SK-N-SH treated with all-trans-retinoic acid at 6 μM for 48 hours (cell line): ENCODE results near the gene POLR1E.
A peak's percentile ranks its signal among the peaks of the same experiment; 100 is the strongest.
"Not testable (repeated sequence)": the region's sequence is repeated elsewhere in the genome, so short reads cannot be mapped to it uniquely, and the experiment has no call there.

Experiments used
- ATAC-seq: fragments of 200-7000 bp; cut with Tn5 transposase; 3 replicates; pipeline ENCODE4 v1.9.1; 2020; ENCODE audit warnings: mild to moderate bottlenecking, moderate library complexity
- ARNTL ChIP-seq: fragments of 450-650 bp; formaldehyde crosslinking; IDR thresholded peaks from 2 replicates; pipeline ENCODE4 v1.5.0; 2020; ENCODE audit warnings: low read depth, mild to moderate bottlenecking, moderate library complexity, borderline replicate concordance
- BACH2 ChIP-seq: fragments of 250-450 bp; sonication (Bioruptor Pico); IDR thresholded peaks from 2 replicates; pipeline ENCODE4 v1.9.0; 2021; ENCODE audit warnings: mild to moderate bottlenecking, borderline replicate concordance
- CSDC2 ChIP-seq: fragments of 250-450 bp; sonication (Bioruptor Pico); IDR thresholded peaks from 2 replicates; pipeline ENCODE4 v1.5.0; 2020; ENCODE audit warnings: mild to moderate bottlenecking, moderate library complexity
- ESRRG ChIP-seq: fragments of 250-450 bp; sonication (Bioruptor Pico); IDR thresholded peaks from 2 replicates; pipeline ENCODE4 v1.6.1; 2021; ENCODE audit warnings: mild to moderate bottlenecking
- ISL1 ChIP-seq: fragments of 250-450 bp; sonication (Bioruptor Pico); IDR thresholded peaks from 2 replicates; pipeline ENCODE4 v2.1.2; 2022; ENCODE audit warnings: mild to moderate bottlenecking, moderate library complexity
- OSR1 ChIP-seq: fragments of 250-450 bp; sonication (Bioruptor Pico); IDR thresholded peaks from 2 replicates; pipeline ENCODE4 v1.8.0; 2022; ENCODE audit warnings: moderate library complexity, mild to moderate bottlenecking, inconsistent platforms
- PPARA ChIP-seq: fragments of 250-450 bp; sonication (Bioruptor Pico); IDR thresholded peaks from 2 replicates; pipeline ENCODE4 v1.5.0; 2020; ENCODE audit warnings: mild to moderate bottlenecking, borderline replicate concordance
- RARB ChIP-seq: fragments of 250-450 bp; sonication (Bioruptor Pico); IDR thresholded peaks from 2 replicates; pipeline ENCODE4 v1.8.0; 2021; ENCODE audit warnings: mild to moderate bottlenecking, moderate library complexity
- SNAI2 ChIP-seq: fragments of 250-450 bp; sonication (Bioruptor Pico); IDR thresholded peaks from 2 replicates; pipeline ENCODE4 v1.5.0; 2020; ENCODE audit warnings: mild to moderate bottlenecking, moderate library complexity
- TCF4 ChIP-seq: fragments of 250-450 bp; sonication (Bioruptor Pico); IDR thresholded peaks from 2 replicates; pipeline ENCODE4 v1.8.0; 2021; ENCODE audit warnings: mild to moderate bottlenecking, moderate library complexity, borderline replicate concordance
- TOX ChIP-seq: fragments of 250-450 bp; sonication (Bioruptor Pico); IDR thresholded peaks from 2 replicates; pipeline ENCODE4 v1.8.0; 2021; ENCODE audit warnings: mild to moderate bottlenecking, moderate library complexity, borderline replicate concordance
- ZC3H10 ChIP-seq: fragments of 250-450 bp; sonication (Bioruptor Pico); IDR thresholded peaks from 2 replicates; pipeline ENCODE4 v1.5.1; 2021; ENCODE audit warnings: mild to moderate bottlenecking, moderate library complexity
- ZFP3 ChIP-seq: fragments of 250-450 bp; sonication (Bioruptor Pico); IDR thresholded peaks from 2 replicates; pipeline ENCODE4 v1.5.0; 2020; ENCODE audit warnings: mild to moderate bottlenecking, moderate library complexity
- ZFP30 ChIP-seq: fragments of 450-650 bp; formaldehyde crosslinking; IDR thresholded peaks from 2 replicates; pipeline ENCODE4 v1.5.0; 2022; ENCODE audit warnings: mild to moderate bottlenecking, moderate library complexity
- ZNF565 ChIP-seq: fragments of 450-650 bp; formaldehyde crosslinking; conservative IDR thresholded peaks from 2 replicates; pipeline ENCODE4 v1.5.0; 2020; ENCODE audit warnings: low read depth, mild to moderate bottlenecking, moderate library complexity
- ZNF70 ChIP-seq: fragments of 450-650 bp; formaldehyde crosslinking; IDR thresholded peaks from 2 replicates; pipeline ENCODE4 v1.5.0; 2020; ENCODE audit warnings: mild to moderate bottlenecking, moderate library complexity
- TF ChIP-seq, protein P1 (sequence below): fragments of 250-450 bp; sonication (Bioruptor Pico); IDR thresholded peaks from 2 replicates; pipeline ENCODE4 v1.8.0; 2021; ENCODE audit warnings: low read depth, mild to moderate bottlenecking, moderate library complexity, borderline replicate concordance
- TF ChIP-seq, protein P2 (sequence below): fragments of 250-450 bp; sonication (Bioruptor Pico); IDR thresholded peaks from 2 replicates; pipeline ENCODE4 v1.5.0; 2020; ENCODE audit warnings: mild to moderate bottlenecking, moderate library complexity
- TF ChIP-seq, protein P3 (sequence below): fragments of 250-450 bp; sonication (Bioruptor Pico); IDR thresholded peaks from 2 replicates; pipeline ENCODE4 v1.5.1; 2021; ENCODE audit warnings: mild to moderate bottlenecking, moderate library complexity
- TF ChIP-seq, protein P4 (sequence below): fragments of 250-450 bp; sonication (Bioruptor Pico); IDR thresholded peaks from 2 replicates; pipeline ENCODE4 v1.8.0; 2020; ENCODE audit warnings: mild to moderate bottlenecking, moderate library complexity, borderline replicate concordance

The POLR1E gene

DNA sequence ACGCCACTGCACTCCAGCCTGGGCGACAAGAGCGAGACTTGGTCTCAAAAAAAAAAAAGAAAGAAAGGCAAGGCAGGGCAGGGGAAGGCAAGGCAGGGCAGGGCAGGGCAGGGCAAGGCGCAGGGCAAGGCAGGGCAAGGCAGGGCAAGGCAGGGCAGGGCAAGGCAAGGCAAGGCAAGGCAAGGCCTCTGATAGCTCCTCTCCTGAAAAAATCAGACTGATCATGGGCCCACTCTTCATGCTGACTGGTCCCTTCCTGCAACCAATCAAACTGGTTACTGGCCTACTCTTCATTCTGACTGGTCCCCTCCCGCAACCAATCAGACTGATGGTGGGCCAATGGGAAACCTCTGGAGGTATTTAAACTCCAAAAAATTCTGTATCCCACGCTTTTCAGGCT, 17.1 kb upstream of the POLR1E start:
- TF ChIP-seq, protein P1, sequence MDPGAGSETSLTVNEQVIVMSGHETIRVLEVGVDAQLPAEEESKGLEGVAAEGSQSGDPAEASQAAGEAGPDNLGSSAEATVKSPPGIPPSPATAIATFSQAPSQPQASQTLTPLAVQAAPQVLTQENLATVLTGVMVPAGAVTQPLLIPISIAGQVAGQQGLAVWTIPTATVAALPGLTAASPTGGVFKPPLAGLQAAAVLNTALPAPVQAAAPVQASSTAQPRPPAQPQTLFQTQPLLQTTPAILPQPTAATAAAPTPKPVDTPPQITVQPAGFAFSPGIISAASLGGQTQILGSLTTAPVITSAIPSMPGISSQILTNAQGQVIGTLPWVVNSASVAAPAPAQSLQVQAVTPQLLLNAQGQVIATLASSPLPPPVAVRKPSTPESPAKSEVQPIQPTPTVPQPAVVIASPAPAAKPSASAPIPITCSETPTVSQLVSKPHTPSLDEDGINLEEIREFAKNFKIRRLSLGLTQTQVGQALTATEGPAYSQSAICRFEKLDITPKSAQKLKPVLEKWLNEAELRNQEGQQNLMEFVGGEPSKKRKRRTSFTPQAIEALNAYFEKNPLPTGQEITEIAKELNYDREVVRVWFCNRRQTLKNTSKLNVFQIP (CRISPR knock-in tag) = no peak
- TF ChIP-seq CSDC2 (CRISPR knock-in tag) (no peak), ZNF565 (CRISPR knock-in tag) (no peak), ZFP30 (CRISPR knock-in tag) (no peak)
- TF ChIP-seq, protein P2, sequence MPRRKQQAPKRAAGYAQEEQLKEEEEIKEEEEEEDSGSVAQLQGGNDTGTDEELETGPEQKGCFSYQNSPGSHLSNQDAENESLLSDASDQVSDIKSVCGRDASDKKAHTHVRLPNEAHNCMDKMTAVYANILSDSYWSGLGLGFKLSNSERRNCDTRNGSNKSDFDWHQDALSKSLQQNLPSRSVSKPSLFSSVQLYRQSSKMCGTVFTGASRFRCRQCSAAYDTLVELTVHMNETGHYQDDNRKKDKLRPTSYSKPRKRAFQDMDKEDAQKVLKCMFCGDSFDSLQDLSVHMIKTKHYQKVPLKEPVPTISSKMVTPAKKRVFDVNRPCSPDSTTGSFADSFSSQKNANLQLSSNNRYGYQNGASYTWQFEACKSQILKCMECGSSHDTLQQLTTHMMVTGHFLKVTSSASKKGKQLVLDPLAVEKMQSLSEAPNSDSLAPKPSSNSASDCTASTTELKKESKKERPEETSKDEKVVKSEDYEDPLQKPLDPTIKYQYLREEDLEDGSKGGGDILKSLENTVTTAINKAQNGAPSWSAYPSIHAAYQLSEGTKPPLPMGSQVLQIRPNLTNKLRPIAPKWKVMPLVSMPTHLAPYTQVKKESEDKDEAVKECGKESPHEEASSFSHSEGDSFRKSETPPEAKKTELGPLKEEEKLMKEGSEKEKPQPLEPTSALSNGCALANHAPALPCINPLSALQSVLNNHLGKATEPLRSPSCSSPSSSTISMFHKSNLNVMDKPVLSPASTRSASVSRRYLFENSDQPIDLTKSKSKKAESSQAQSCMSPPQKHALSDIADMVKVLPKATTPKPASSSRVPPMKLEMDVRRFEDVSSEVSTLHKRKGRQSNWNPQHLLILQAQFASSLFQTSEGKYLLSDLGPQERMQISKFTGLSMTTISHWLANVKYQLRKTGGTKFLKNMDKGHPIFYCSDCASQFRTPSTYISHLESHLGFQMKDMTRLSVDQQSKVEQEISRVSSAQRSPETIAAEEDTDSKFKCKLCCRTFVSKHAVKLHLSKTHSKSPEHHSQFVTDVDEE (CRISPR knock-in tag) = no peak
- ATAC-seq = no peak

- TF ChIP-seq, protein P3, sequence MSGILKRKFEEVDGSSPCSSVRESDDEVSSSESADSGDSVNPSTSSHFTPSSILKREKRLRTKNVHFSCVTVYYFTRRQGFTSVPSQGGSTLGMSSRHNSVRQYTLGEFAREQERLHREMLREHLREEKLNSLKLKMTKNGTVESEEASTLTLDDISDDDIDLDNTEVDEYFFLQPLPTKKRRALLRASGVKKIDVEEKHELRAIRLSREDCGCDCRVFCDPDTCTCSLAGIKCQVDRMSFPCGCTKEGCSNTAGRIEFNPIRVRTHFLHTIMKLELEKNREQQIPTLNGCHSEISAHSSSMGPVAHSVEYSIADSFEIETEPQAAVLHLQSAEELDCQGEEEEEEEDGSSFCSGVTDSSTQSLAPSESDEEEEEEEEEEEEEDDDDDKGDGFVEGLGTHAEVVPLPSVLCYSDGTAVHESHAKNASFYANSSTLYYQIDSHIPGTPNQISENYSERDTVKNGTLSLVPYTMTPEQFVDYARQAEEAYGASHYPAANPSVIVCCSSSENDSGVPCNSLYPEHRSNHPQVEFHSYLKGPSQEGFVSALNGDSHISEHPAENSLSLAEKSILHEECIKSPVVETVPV (CRISPR knock-in tag) = no peak
- TF ChIP-seq ISL1 (CRISPR knock-in tag) (peak; percentile 79), ZFP3 (CRISPR knock-in tag) (no peak)
- TF ChIP-seq, protein P2 (CRISPR knock-in tag) = no peak
- TF ChIP-seq, all 23 proteins: peak for 1
- ATAC-seq = peak; percentile 97
Measured at GRCh38 chr9:37471942-37472684, 13.6 kb upstream of the POLR1E start.

DNA sequence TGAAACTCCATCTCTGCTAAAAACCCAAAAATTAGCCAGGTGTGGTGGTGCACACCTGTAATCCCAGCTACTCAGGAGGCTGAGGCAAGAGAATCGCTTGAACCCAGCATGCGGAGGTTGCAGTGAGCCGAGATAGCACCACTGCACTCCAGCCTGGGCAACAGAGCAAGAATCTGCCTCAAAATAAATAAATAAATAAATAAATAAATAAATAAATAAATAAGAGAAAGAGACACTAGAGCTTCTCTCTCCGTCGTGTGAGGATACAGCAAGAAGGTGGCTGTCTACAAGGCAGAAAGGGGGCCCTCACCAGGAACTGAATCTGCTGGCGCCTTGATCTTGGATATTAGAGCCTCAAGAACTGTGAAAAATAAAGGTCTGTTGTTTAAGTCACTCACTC, 11.8 kb upstream of the POLR1E start:
- not testable (repeated sequence) for ATAC-seq

- no peak for TF ChIP-seq TCF4 (CRISPR knock-in tag)
- no peak for TF ChIP-seq SNAI2 (CRISPR knock-in tag)
- TF ChIP-seq ESRRG (CRISPR knock-in tag) = no peak
- TF ChIP-seq, protein P4, sequence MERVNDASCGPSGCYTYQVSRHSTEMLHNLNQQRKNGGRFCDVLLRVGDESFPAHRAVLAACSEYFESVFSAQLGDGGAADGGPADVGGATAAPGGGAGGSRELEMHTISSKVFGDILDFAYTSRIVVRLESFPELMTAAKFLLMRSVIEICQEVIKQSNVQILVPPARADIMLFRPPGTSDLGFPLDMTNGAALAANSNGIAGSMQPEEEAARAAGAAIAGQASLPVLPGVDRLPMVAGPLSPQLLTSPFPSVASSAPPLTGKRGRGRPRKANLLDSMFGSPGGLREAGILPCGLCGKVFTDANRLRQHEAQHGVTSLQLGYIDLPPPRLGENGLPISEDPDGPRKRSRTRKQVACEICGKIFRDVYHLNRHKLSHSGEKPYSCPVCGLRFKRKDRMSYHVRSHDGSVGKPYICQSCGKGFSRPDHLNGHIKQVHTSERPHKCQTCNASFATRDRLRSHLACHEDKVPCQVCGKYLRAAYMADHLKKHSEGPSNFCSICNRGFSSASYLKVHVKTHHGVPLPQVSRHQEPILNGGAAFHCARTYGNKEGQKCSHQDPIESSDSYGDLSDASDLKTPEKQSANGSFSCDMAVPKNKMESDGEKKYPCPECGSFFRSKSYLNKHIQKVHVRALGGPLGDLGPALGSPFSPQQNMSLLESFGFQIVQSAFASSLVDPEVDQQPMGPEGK (CRISPR knock-in tag) = no peak
- no peak for TF ChIP-seq ZFP30 (CRISPR knock-in tag)
- TF ChIP-seq ZNF565 (CRISPR knock-in tag) = no peak
- TF ChIP-seq TOX (CRISPR knock-in tag) = no peak
- TF ChIP-seq ISL1 (CRISPR knock-in tag) = no peak
- TF ChIP-seq CSDC2 (CRISPR knock-in tag) = no peak
- TF ChIP-seq ARNTL (CRISPR knock-in tag) = no peak
- no peak for TF ChIP-seq BACH2 (CRISPR knock-in tag)
- TF ChIP-seq PPARA = no peak
- no peak for TF ChIP-seq RARB (CRISPR knock-in tag)
- no peak for TF ChIP-seq ZC3H10 (CRISPR knock-in tag)
- TF ChIP-seq, protein P1 (CRISPR knock-in tag) = no peak
- no peak for TF ChIP-seq ZNF70 (CRISPR knock-in tag)
- TF ChIP-seq OSR1 (CRISPR knock-in tag) = no peak
- no peak for TF ChIP-seq ZFP3 (CRISPR knock-in tag)
- TF ChIP-seq, protein P3 (CRISPR knock-in tag) = no peak
- ATAC-seq = no peak
Measured at GRCh38 chr9:37474438-37474837, 11.3 kb upstream of the POLR1E start.
